HEK293T (cell line): Measurements from ENCODE around the gene CAMK2B.

Experiments
- ARNT ChIP-seq: fragments of 450-650 bp; IDR thresholded peaks from 2 replicates; pipeline ENCODE4 v1.6.1; 2017; ENCODE audit warnings: mild to moderate bottlenecking
- CTBP1 ChIP-seq: fragments of 450-650 bp; IDR thresholded peaks from 2 replicates; pipeline ENCODE4 v1.6.1; 2016; ENCODE audit warnings: borderline replicate concordance
- FOXM1 ChIP-seq: fragments of 450-650 bp; IDR thresholded peaks from 2 replicates; pipeline ENCODE4 v1.6.1; 2017; ENCODE audit warnings: mild to moderate bottlenecking, borderline replicate concordance
- HDGF ChIP-seq: fragments of 450-650 bp; IDR thresholded peaks from 2 replicates; pipeline ENCODE4 v1.6.1; 2017; ENCODE audit warnings: antibody characterized with exemption, borderline replicate concordance
- NFRKB ChIP-seq: fragments of 450-650 bp; IDR thresholded peaks from 2 replicates; pipeline ENCODE4 v1.6.1; 2016; ENCODE audit warnings: mild to moderate bottlenecking, moderate library complexity
- SP1 ChIP-seq: fragments of 450-650 bp; IDR thresholded peaks from 2 replicates; pipeline ENCODE4 v1.6.1; 2017
- SUZ12 ChIP-seq: fragments of 450-650 bp; IDR thresholded peaks from 2 replicates; pipeline ENCODE4 v1.6.1; 2016; ENCODE audit warnings: mild to moderate bottlenecking
- TF ChIP-seq, protein P1 (sequence below): fragments of 450-650 bp; IDR thresholded peaks from 2 replicates; pipeline ENCODE4 v1.6.1; 2016

DNA sequence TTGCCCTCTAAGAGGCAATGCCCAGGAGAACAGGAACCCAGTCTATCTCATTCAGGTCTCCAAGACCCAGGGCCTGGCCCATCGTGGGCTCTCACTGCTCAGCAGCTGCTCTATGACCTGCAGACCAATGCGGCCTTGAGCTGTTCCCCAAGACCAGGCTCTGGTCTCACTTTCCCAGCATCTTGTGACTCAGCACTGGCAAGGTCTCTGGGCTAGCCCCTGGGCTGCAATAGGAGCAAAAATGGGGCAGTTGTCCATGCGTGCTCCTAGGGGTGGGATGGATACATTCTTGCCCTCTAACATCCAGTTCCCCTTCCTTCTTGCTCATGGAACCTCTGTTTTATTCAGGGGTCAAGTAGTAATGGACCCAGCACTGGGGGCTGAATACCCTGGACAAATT is 149.7 kb downstream of the CAMK2B start:
- no peak for TF ChIP-seq CTBP1
- TF ChIP-seq SUZ12 = no peak
- TF ChIP-seq NFRKB = no peak
- TF ChIP-seq HDGF = no peak
- TF ChIP-seq, protein P1, sequence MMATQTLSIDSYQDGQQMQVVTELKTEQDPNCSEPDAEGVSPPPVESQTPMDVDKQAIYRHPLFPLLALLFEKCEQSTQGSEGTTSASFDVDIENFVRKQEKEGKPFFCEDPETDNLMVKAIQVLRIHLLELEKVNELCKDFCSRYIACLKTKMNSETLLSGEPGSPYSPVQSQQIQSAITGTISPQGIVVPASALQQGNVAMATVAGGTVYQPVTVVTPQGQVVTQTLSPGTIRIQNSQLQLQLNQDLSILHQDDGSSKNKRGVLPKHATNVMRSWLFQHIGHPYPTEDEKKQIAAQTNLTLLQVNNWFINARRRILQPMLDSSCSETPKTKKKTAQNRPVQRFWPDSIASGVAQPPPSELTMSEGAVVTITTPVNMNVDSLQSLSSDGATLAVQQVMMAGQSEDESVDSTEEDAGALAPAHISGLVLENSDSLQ = no peak
- TF ChIP-seq SP1 = no peak
- no peak for TF ChIP-seq ARNT
- TF ChIP-seq FOXM1 = no peak
